H1 (cell line): ENCODE measurements around the gene SV2C.

Experiments
- ASH2L ChIP-seq: fragments of 200-600, 300-600 bp; sonication (generic); IDR thresholded peaks from one replicate; pipeline ENCODE4 v1.7.1; 2017; ENCODE audit warnings: low read length
- CEBPB ChIP-seq: IDR thresholded peaks from 2 replicates; pipeline ENCODE4 v1.6.1; 2012; ENCODE audit warnings: low read depth, low read length
- CTCF ChIP-seq, 3 experiments: IDR thresholded peaks; 1 replicate in 2 of 3; 2 replicates in 1 of 3; pipeline versions ENCODE4 v1.5.1 to v1.6.1; 2011; ENCODE audit warnings: low read length in 3 of 3, mild to moderate bottlenecking in 3 of 3, inconsistent platforms in 2 of 3, low read depth in 1 of 3, moderate library complexity in 1 of 3; ENCODE audit not compliant: insufficient read depth in 1 of 3; ENCODE audit errors: control extremely low read depth in 1 of 3
- EP300 ChIP-seq, 2 experiments: IDR thresholded peaks; 1 replicate in 1 of 2; 2 replicates in 1 of 2; pipeline ENCODE4 v1.6.1; 2011 to 2012; ENCODE audit warnings: low read depth in 2 of 2, low read length in 2 of 2, mild to moderate bottlenecking in 2 of 2, borderline replicate concordance in 1 of 2, inconsistent platforms in 1 of 2, moderate library complexity in 1 of 2
- HDAC2 ChIP-seq, 2 experiments: fragments of 300-600 bp in 1 of 2; sonication (generic) in 1 of 2; IDR thresholded peaks; 2 replicates each; pipeline ENCODE4 v1.6.1; 2011 to 2012; ENCODE audit warnings: low read depth in 2 of 2, low read length in 2 of 2, mild to moderate bottlenecking in 2 of 2, moderate library complexity in 2 of 2, borderline replicate concordance in 1 of 2, inconsistent platforms in 1 of 2
- MAFK ChIP-seq: IDR thresholded peaks from 2 replicates; pipeline ENCODE4 v1.6.1; 2012; ENCODE audit warnings: low read depth, mild to moderate bottlenecking, improper control_type of control experiment, low read length
- PHF8 ChIP-seq: fragments of 200-600 bp; sonication (generic); conservative IDR thresholded peaks from 2 replicates; pipeline ENCODE4 v1.7.1; 2012; ENCODE audit warnings: low read depth, mild to moderate bottlenecking, inconsistent platforms, low read length, moderate library complexity
- RAD21 ChIP-seq, 2 experiments: IDR thresholded peaks in 1 of 2; conservative IDR thresholded peaks in 1 of 2; 2 replicates each; pipeline ENCODE4 v1.6.1; 2011; ENCODE audit warnings: low read depth in 2 of 2, low read length in 2 of 2, improper control_type of control experiment in 1 of 2, inconsistent platforms in 1 of 2, mild to moderate bottlenecking in 1 of 2, moderate library complexity in 1 of 2
- RBBP5 ChIP-seq: IDR thresholded peaks from 2 replicates; pipeline ENCODE4 v1.7.1; 2012; ENCODE audit warnings: low read depth, mild to moderate bottlenecking, inconsistent platforms, low read length, moderate library complexity, borderline replicate concordance
- RNF2 ChIP-seq: fragments of 200-900, 300-1000 bp; sonication (generic); IDR thresholded peaks from 2 replicates; pipeline ENCODE4 v1.7.1; 2016; ENCODE audit warnings: borderline replicate concordance, low read depth, mild to moderate bottlenecking, antibody characterized with exemption, low read length; ENCODE audit not compliant: poor library complexity, severe bottlenecking; ENCODE audit errors: missing control alignments
- SP1 ChIP-seq: IDR thresholded peaks from 2 replicates; pipeline ENCODE4 v1.6.1; 2011; ENCODE audit warnings: low read depth, low read length
- SP2 ChIP-seq: IDR thresholded peaks from 2 replicates; pipeline ENCODE4 v1.6.1; 2012; ENCODE audit warnings: mild to moderate bottlenecking, low read length, inconsistent platforms
- TCF12 ChIP-seq: IDR thresholded peaks from 2 replicates; pipeline ENCODE4 v1.6.1; 2011; ENCODE audit warnings: low read depth, mild to moderate bottlenecking, low read length

GRCh38 chr5:76209297-76209696 is 126.1 kb downstream of the SV2C start:
- TF ChIP-seq RAD21 (IDR thresholded peaks at IDR 0.05 in 1 of 2, conservative IDR thresholded peaks at IDR 0.05 in 1 of 2; ENCODE audit: low read depth in 2 of 2, low read length in 2 of 2) (peak; percentile 56 to 59), CTCF (IDR thresholded peaks at IDR 0.05; ENCODE audit: control extremely low read depth in 1 of 3, insufficient read depth in 1 of 3, low read depth in 1 of 3, low read length in 3 of 3) (peak in 2 of 3 experiments; percentile 24 to 37; a peak in 1 of 4 replicates), TCF12 (no peak), RNF2 (no peak), HDAC2 (IDR thresholded peaks at IDR 0.05; ENCODE audit: borderline replicate concordance in 1 of 2, low read depth in 2 of 2, low read length in 2 of 2) (no peak), SP2 (no peak), PHF8 (no peak), SP1 (no peak), ASH2L (no peak), MAFK (no peak), RBBP5 (no peak), CEBPB (no peak), EP300 (IDR thresholded peaks at IDR 0.05; ENCODE audit: borderline replicate concordance in 1 of 2, low read depth in 2 of 2, low read length in 2 of 2) (no peak)
